GM21390 (cell line): Measurements from ENCODE around the gene NAA80.
"Not testable (repeated sequence)": the region's sequence is repeated elsewhere in the genome, so short reads cannot be mapped to it uniquely, and the experiment has no call there.

Experiments used
- ATAC-seq: cut with Tn5 transposase; IDR thresholded peaks from one replicate; pipeline ENCODE4 v1.9.1; 2021; ENCODE audit not compliant: unreplicated experiment

Gene NAA80

GRCh38 chr3:50292159-50293078 lies 6.8 kb downstream of the NAA80 start, which contains the start of gene IFRD2:
IFRD2 (minus strand) TSS chr3:50292429; CDS start chr3:50292274, 155 bp downstream.
- ATAC-seq, result peak; percentile 94

- no peak for ATAC-seq
These were observed 9.0 kb downstream of the NAA80 start for GRCh38 chr3:50290161-50290641.

- ATAC-seq, result no peak
These were observed 10.1 kb downstream of the NAA80 start for GRCh38 chr3:50289130-50289529.

- ATAC-seq, result no peak
These were observed 10.7 kb downstream of the NAA80 start for GRCh38 chr3:50288387-50289007.

GRCh38 chr3:50287262-50287661 lies 11.9 kb downstream of the NAA80 start:
- no peak for ATAC-seq

- ATAC-seq, result no peak
These were observed 12.6 kb downstream of the NAA80 start for GRCh38 chr3:50286322-50287227.

GRCh38 chr3:50284121-50284520 lies 15.1 kb downstream of the NAA80 start:
- ATAC-seq, result not testable (repeated sequence)

- ATAC-seq, result no peak
These were observed 19.8 kb downstream of the NAA80 start for GRCh38 chr3:50279255-50280016.

- ATAC-seq, result no peak
These were observed 20.4 kb downstream of the NAA80 start, which contains the start of gene LSMEM2 for GRCh38 chr3:50278880-50279224. LSMEM2 (plus strand) TSS chr3:50279087; CDS start chr3:50279114, 27 bp downstream.

GRCh38 chr3:50278123-50278879 lies 20.9 kb downstream of the NAA80 start:
- no peak for ATAC-seq

GRCh38 chr3:50276762-50277101 lies 22.5 kb downstream of the NAA80 start:
- no peak for ATAC-seq

GRCh38 chr3:50275996-50276761 lies 23.0 kb downstream of the NAA80 start:
- no peak for ATAC-seq

- no peak for ATAC-seq
These were observed 23.8 kb downstream of the NAA80 start for GRCh38 chr3:50275141-50275995.

GRCh38 chr3:50274371-50275104 lies 24.7 kb downstream of the NAA80 start:
- ATAC-seq, result no peak

- no peak for ATAC-seq
These were observed 25.5 kb downstream of the NAA80 start for GRCh38 chr3:50273689-50274065.

- peak; percentile 87 for ATAC-seq
These were observed 26.1 kb downstream of the NAA80 start for GRCh38 chr3:50272911-50273688.

- ATAC-seq, result not testable (repeated sequence)
These were observed 26.7 kb downstream of the NAA80 start for GRCh38 chr3:50272538-50272910.
